ENCODE measurements around the gene ARHGAP15. TPM values are rescaled to one million over a fixed set of nuclear protein-coding genes. Genes with fewer than 3 reads are reported as not detected.

The ARHGAP15 gene
- total RNA-seq, 1 donor from 2014 or later, result 9.1 TPM

DNA sequence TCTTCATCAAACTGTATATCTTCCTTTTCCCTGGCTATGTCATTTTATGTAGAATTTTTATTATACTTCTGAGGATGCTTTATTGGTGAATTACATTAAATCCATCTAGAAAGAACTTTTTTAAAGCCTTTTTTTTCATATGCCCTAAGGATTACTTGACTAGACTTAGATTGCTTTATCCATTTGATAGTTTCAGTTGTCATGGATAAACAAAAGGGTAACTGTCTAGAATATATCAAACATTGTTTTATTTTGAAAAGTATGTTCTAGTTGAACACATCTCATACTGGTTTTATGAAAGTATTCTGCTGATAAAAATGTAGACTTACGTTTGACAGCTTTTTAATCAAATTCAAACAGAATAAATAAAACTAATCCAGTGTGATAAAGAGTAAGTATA lies 639.8 kb downstream of the ARHGAP15 start:
- Histone ChIP-seq H3K36me3 (no peaks in the 10 kb centered on the region), H3K4me3 (no peak overlapping the region), H3K27ac (no peak overlapping the region), H3K27me3 (no peaks in the 10 kb centered on the region), H3K4me1 (no peaks in the 10 kb centered on the region), H3K9me3 (no peaks in the 10 kb centered on the region)
- DNase-seq (ENCODE audit: extremely low spot score in 2 of 2), result no peak
- TF ChIP-seq POLR2A (IDR thresholded peaks at IDR 0.05), result no peak
- TF ChIP-seq, protein P1, sequence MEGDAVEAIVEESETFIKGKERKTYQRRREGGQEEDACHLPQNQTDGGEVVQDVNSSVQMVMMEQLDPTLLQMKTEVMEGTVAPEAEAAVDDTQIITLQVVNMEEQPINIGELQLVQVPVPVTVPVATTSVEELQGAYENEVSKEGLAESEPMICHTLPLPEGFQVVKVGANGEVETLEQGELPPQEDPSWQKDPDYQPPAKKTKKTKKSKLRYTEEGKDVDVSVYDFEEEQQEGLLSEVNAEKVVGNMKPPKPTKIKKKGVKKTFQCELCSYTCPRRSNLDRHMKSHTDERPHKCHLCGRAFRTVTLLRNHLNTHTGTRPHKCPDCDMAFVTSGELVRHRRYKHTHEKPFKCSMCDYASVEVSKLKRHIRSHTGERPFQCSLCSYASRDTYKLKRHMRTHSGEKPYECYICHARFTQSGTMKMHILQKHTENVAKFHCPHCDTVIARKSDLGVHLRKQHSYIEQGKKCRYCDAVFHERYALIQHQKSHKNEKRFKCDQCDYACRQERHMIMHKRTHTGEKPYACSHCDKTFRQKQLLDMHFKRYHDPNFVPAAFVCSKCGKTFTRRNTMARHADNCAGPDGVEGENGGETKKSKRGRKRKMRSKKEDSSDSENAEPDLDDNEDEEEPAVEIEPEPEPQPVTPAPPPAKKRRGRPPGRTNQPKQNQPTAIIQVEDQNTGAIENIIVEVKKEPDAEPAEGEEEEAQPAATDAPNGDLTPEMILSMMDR (IDR thresholded peaks at IDR 0.05), result no peak
- no peak for TF ChIP-seq POLR2AphosphoS5 (IDR thresholded peaks at IDR 0.05; ENCODE audit: insufficient read depth in 1 of 2, low read depth in 1 of 2)
- intact Hi-C loops (cut with DNase I), result no loop called here

DNA sequence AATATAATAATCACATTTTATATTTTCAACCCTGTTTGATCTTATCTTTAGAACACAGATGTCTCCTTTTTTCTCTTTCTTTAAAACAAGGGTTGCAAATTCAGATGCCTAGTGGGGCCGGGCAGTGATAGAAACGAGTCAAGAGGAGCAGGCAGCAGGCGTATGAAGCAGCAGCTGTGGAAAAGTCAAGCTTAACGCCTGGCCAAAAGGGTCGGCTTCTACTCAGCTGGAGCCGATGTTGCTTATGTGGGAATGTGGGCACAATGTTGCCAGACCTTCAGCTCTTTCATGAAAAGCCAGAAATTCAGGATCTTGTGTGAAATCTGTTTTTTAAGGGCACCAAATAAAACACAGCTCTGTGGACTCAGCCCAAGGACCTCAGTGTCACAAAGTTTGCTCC lies 642.7 kb downstream of the ARHGAP15 start:
- intact Hi-C loops (cut with DNase I), result no loop called here
- Histone ChIP-seq H3K27ac (no peak overlapping the region), H3K9me3 (no peaks in the 10 kb centered on the region), H3K4me1 (no peaks in the 10 kb centered on the region), H3K4me3 (no peak overlapping the region), H3K27me3 (no peaks in the 10 kb centered on the region), H3K36me3 (no peaks in the 10 kb centered on the region)
- TF ChIP-seq, protein P1 (IDR thresholded peaks at IDR 0.05), result no peak
- no peak for TF ChIP-seq POLR2A (IDR thresholded peaks at IDR 0.05)
- no peak for TF ChIP-seq POLR2AphosphoS5 (IDR thresholded peaks at IDR 0.05; ENCODE audit: insufficient read depth in 1 of 2, low read depth in 1 of 2)
- DNase-seq (ENCODE audit: extremely low spot score in 2 of 2), result no peak

DNA sequence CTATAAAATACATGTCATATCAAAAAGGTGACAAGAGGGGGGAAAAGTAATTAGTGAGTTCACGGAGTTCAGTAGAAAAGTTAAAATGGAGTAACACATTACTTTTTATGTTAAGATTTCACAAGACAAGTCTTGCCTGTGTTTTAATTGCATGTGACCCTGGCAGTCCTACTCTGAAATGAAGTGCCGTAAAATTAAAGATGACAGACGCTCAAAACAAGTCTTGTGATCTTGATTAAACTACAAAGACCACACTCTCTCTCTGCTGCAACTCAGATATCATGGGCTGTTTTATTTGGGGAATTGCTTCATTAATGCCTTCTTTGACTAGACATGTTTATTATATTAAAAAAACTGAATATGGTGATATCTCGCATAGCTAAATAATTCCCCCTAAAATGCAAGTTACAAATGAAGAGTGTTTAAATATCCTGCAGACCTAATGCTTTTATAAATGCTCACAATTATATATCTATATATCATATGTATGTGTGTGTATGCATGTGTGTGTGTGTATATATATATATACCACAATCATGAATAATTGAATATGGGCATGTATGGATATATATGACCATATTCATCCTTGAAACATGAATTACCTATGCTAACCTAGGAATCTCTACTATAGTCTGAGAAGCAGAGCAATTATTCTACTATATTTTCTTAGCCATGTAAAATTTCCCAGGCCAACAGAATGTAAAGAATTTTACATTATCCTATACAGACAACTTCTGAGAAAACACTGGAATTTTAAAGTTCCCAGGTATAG lies 647.5 kb downstream of the ARHGAP15 start:
- H3K27me3 ChIP-seq, result no peaks in the 10 kb centered on the region
- DNase-seq (ENCODE audit: extremely low spot score in 2 of 2), result no peak
- TF ChIP-seq, protein P1 (IDR thresholded peaks at IDR 0.05), result no peak
- no peak for TF ChIP-seq POLR2AphosphoS5 (IDR thresholded peaks at IDR 0.05; ENCODE audit: insufficient read depth in 1 of 2, low read depth in 1 of 2)
- TF ChIP-seq POLR2A (IDR thresholded peaks at IDR 0.05), result no peak

DNA sequence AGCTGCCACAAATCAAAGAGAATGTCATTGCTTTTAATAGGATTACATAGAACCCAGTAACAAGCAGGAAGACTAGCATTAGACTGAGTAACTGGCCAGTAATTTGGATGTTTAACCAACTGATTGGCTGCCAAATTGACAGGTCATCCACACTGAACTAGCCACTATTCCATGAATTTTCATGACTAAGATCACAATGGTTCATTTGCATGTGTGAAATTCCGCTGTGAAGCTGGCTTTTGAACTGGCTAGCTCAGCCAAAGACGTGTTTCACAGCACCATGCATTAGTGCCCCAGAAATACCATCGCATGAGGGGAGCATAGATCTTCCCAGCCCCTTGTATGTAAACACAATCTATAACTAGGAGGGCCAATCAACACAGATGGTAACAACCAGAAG lies 649.8 kb downstream of the ARHGAP15 start:
- Histone ChIP-seq H3K9me3 (no peaks in the 10 kb centered on the region), H3K27me3 (no peaks in the 10 kb centered on the region), H3K4me3 (no peak overlapping the region), H3K27ac (no peak overlapping the region), H3K36me3 (no peaks in the 10 kb centered on the region), H3K4me1 (no peaks in the 10 kb centered on the region)
- no peak for DNase-seq (ENCODE audit: extremely low spot score in 2 of 2)
- TF ChIP-seq POLR2A (IDR thresholded peaks at IDR 0.05) (no peak), POLR2AphosphoS5 (IDR thresholded peaks at IDR 0.05; ENCODE audit: insufficient read depth in 1 of 2, low read depth in 1 of 2) (no peak)
- TF ChIP-seq, protein P1 (IDR thresholded peaks at IDR 0.05), result no peak
- intact Hi-C loops (cut with DNase I), result no loop called here

More for the DNA sequence above, 647.5 kb downstream of the ARHGAP15 start:
- intact Hi-C loops (cut with DNase I), result no loop called here
- H3K9me3 ChIP-seq, result no peaks in the 10 kb centered on the region
- no peak overlapping the region for H3K27ac ChIP-seq
- no peaks in the 10 kb centered on the region for H3K36me3 ChIP-seq
- no peaks in the 10 kb centered on the region for H3K4me1 ChIP-seq
- no peak overlapping the region for H3K4me3 ChIP-seq

DNA sequence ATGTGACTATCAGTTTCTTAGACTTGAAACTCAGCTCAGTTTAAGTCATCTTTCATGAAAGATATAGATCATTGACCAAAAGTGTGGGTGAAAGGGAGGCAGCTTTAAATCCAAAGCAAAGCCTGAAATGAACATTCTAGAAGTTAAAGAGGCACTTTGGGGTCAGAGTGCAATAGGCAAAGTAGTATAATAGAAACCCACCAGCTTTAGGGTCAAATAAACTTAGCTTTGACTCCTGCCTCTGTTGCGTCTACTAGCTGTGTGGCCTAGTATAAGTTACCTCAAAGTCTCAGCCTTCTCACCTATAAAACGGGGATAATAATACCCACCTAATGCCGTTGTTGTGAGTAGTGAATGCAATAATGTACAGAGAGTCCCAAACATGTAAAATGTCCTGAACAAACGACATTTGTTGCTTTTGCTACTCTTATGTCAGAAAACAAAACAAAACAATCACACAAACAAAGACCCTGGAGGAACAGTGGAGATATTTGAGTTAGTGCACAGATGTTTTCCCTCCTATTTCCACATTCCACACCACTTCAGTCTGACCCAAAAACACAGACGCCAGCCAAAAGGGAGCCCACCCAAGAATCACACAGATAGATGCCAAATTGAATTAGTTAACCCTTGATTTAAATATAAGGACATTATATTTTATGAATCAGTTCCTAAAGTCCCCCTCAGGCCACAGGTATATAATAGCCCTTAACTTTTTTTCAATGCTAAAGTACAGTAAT lies 657.0 kb downstream of the ARHGAP15 start:
- intact Hi-C loops (cut with DNase I), result no loop called here
- no peaks in the 10 kb centered on the region for H3K36me3 ChIP-seq
- TF ChIP-seq, protein P1 (IDR thresholded peaks at IDR 0.05), result no peak
- TF ChIP-seq POLR2A (IDR thresholded peaks at IDR 0.05), result no peak
- no peak for TF ChIP-seq POLR2AphosphoS5 (IDR thresholded peaks at IDR 0.05; ENCODE audit: insufficient read depth in 1 of 2, low read depth in 1 of 2)

More for the DNA sequence above, 657.0 kb downstream of the ARHGAP15 start:
- H3K9me3 ChIP-seq, result no peaks in the 10 kb centered on the region
- H3K4me3 ChIP-seq, result no peak overlapping the region
- no peaks in the 10 kb centered on the region for H3K27me3 ChIP-seq
- H3K27ac ChIP-seq, result no peak overlapping the region
- no peaks in the 10 kb centered on the region for H3K4me1 ChIP-seq
- DNase-seq (ENCODE audit: extremely low spot score in 2 of 2), result no peak

Measured in vagina (tissue), 2 donors.